Trophoblast cell (in vitro differentiated cells and primary cell): Measurements from ENCODE around the gene CLDND2.

Source experiments
- DNase-seq, 2 donors: peaks; one replicate each; pipeline ENCODE4 v3.0.0-alpha.2; 2016
- H2AFZ ChIP-seq: 2 replicates; pipeline ENCODE4 v1.6.1; 2013; ENCODE audit warnings: low read length, moderate library complexity, mild to moderate bottlenecking; ENCODE audit not compliant: insufficient read depth, poor library complexity
- H2AK5ac ChIP-seq: 2 replicates; pipeline ENCODE4 v1.6.1; 2013; ENCODE audit warnings: mild to moderate bottlenecking, low read length
- H2BK120ac ChIP-seq: 2 replicates; pipeline ENCODE4 v1.6.1; 2013; ENCODE audit warnings: low read length, mild to moderate bottlenecking, moderate library complexity; ENCODE audit not compliant: insufficient read depth, poor library complexity
- H2BK12ac ChIP-seq: 2 replicates; pipeline ENCODE4 v1.6.1; 2013; ENCODE audit warnings: mild to moderate bottlenecking, low read length, moderate library complexity
- H2BK5ac ChIP-seq: 2 replicates; pipeline ENCODE4 v1.6.1; 2013; ENCODE audit warnings: low read length, low read depth, moderate library complexity, mild to moderate bottlenecking; ENCODE audit not compliant: poor library complexity
- H3K14ac ChIP-seq: 2 replicates; pipeline ENCODE4 v1.6.1; 2013; ENCODE audit warnings: mild to moderate bottlenecking, low read length
- H3K18ac ChIP-seq: 2 replicates; pipeline ENCODE4 v1.6.1; 2013; ENCODE audit warnings: mild to moderate bottlenecking, low read length
- H3K23ac ChIP-seq: 2 replicates; pipeline ENCODE4 v1.6.1; 2013; ENCODE audit warnings: low read length
- H3K27ac ChIP-seq: 2 replicates; pipeline ENCODE4 v1.5.1; 2013; ENCODE audit warnings: low read depth, mild to moderate bottlenecking, inconsistent platforms, low read length, moderate library complexity
- H3K27me3 ChIP-seq: 2 replicates; pipeline ENCODE4 v1.6.1; 2013; ENCODE audit warnings: inconsistent platforms, mild to moderate bottlenecking, low read length, moderate library complexity; ENCODE audit not compliant: insufficient read depth
- H3K36me3 ChIP-seq, 2 experiments: 1 replicate in 1 of 2; 2 replicates in 1 of 2; pipeline ENCODE4 v1.6.1; 2013; ENCODE audit warnings: low read length in 2 of 2, mild to moderate bottlenecking in 2 of 2, moderate library complexity in 1 of 2; ENCODE audit not compliant: insufficient read depth in 2 of 2, control insufficient read depth in 1 of 2
- H3K4ac ChIP-seq: 2 replicates; pipeline ENCODE4 v1.6.1; 2013; ENCODE audit warnings: low read depth, mild to moderate bottlenecking, low read length, moderate library complexity
- H3K4me1 ChIP-seq, 2 experiments: 1 replicate in 1 of 2; 2 replicates in 1 of 2; pipeline ENCODE4 v1.6.1; 2013; ENCODE audit warnings: low read length in 2 of 2, mild to moderate bottlenecking in 2 of 2, moderate library complexity in 1 of 2; ENCODE audit not compliant: insufficient read depth in 2 of 2, control insufficient read depth in 1 of 2
- H3K4me2 ChIP-seq: 2 replicates; pipeline ENCODE4 v1.6.1; 2013; ENCODE audit warnings: inconsistent platforms, mild to moderate bottlenecking, low read length, moderate library complexity
- H3K4me3 ChIP-seq: 2 replicates; pipeline ENCODE4 v1.5.1; 2013; ENCODE audit warnings: mild to moderate bottlenecking, low read depth, low read length, inconsistent platforms
- H3K79me1 ChIP-seq: one replicate; pipeline ENCODE4 v1.6.1; 2013; ENCODE audit warnings: low read length
- H3K79me2 ChIP-seq: 2 replicates; pipeline ENCODE4 v1.6.1; 2013; ENCODE audit warnings: low read length, mild to moderate bottlenecking; ENCODE audit not compliant: control insufficient read depth, insufficient read depth, poor library complexity
- H3K9ac ChIP-seq: 2 replicates; pipeline ENCODE4 v1.6.1; 2013; ENCODE audit warnings: mild to moderate bottlenecking, low read length
- H3K9me3 ChIP-seq: 2 replicates; pipeline ENCODE4 v1.6.1; 2013; ENCODE audit warnings: low read depth, mild to moderate bottlenecking, control low read depth, inconsistent platforms, low read length; ENCODE audit not compliant: insufficient read depth
- H4K12ac ChIP-seq: 2 replicates; pipeline ENCODE4 v1.6.1; 2013; ENCODE audit warnings: low read depth, mild to moderate bottlenecking, low read length, moderate library complexity
- H4K8ac ChIP-seq: 2 replicates; pipeline ENCODE4 v1.6.1; 2013; ENCODE audit warnings: low read depth, mild to moderate bottlenecking, low read length, moderate library complexity
- H4K91ac ChIP-seq: one replicate; pipeline ENCODE4 v1.6.1; 2013; ENCODE audit warnings: low read depth, mild to moderate bottlenecking, low read length, moderate library complexity
- WGBS: extraction: QIAGEN DNeasy Blood & Tissue Kit; methylation state at CpG from one replicate; pipeline ENCODE4 v1.1.7; 2013; ENCODE audit warnings: missing lambda C conversion rate; ENCODE audit not compliant: insufficient read length, insufficient coverage; ENCODE audit errors: extremely low coverage; 5-methylcytosine and 5-hydroxymethylcytosine counted together

Gene CLDND2

DNA sequence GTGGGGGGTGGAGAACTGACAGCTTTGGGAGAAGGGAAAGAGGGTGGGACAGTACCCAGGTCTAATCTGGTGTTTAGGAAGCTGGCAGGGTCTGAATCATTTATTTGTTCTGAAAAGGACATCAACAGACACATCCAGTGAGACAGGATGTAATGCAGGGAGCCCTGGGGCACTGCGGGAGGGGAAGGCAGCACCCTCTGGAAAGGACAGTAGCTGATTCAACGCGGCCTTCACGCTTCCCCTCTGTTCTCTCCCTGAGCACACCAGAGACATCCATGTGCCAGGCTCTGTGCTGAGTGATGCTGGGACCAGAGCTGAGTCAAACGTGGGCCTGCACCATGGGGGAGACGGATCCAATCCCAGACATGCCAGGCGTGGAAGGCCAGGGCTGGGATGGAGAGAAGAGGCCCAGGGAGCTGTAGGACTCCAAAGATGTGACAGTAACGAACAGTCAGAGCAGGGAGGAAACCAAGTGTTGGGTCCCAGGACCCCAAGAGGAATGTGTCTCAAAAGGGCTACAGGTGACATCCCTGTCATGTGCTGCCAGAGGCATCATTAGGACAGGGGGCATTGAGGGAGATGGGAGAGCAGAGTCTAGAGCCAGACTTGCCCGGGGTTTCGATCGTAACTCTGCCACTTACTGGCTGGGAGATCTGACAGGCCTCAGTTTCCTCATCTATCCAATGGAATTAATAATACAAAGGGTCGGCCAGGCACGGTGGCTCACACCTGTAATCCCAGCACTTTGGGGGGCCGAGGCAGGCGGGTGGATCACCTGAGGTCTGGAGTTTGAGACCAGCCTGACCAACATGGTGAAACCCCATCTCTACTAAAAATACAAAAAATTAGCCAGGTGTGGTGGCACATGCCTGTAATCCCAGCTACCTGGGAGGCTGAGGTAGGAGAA is 4.3 kb downstream of the CLDND2 start:
- Histone ChIP-seq H2AFZ (no peak overlapping the region), H3K36me3 (no peaks in the 10 kb centered on the region), H3K9me3 (no peaks in the 10 kb centered on the region), H3K79me2 (peaks cover 16% of the 10 kb centered on the region), H4K91ac (no peak overlapping the region), H3K4me3 (no peak overlapping the region), H3K4ac (no peak overlapping the region), H3K27me3 (no peaks in the 10 kb centered on the region), H3K14ac (no peak overlapping the region), H3K27ac (no peak overlapping the region), H3K23ac (no peak overlapping the region), H4K8ac (no peak overlapping the region), H3K79me1 (peaks cover 26% of the 10 kb centered on the region), H3K18ac (no peak overlapping the region), H3K4me2 (no peak overlapping the region), H2AK5ac (no peak overlapping the region), H3K9ac (no peak overlapping the region), H2BK5ac (no peak overlapping the region), H2BK120ac (no peak overlapping the region), H2BK12ac (no peak overlapping the region), H3K4me1 (peaks cover 18 to 22% of the 10 kb centered on the region in 2 experiments), H4K12ac (no peak overlapping the region)
- no CpG with 5 or more reads among the region's 15 CpGs for WGBS
- no peak for DNase-seq

- DNase-seq: no peak
- WGBS: no CpG with 5 or more reads among the region's 13 CpGs
These were observed 7.6 kb downstream of the CLDND2 start for GRCh38 chr19:51361239-51361638.

DNA sequence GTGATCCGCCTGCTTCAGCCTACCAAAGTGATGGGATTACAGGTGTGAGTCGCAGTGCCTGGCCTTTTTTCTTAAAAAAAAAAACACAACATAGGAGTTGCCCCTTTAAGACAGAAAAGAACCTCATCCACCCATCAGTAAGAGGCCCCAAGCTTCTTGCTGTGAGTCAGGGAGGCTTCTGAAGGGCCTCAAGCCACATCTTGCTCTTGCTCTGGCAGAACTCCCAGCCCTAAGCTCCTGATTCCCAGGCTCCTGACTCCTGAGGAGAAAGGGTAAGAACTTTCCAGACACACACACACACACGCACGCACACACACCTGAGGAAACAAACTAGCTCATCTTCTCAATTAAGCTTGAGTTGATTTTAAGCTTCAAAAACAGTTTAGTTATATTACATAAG is 9.5 kb downstream of the CLDND2 start:
- Histone ChIP-seq H3K9me3 (peaks cover 2% of the 10 kb centered on the region), H2BK12ac (no peak overlapping the region), H3K14ac (no peak overlapping the region), H3K36me3 (no peaks in the 10 kb centered on the region), H4K91ac (no peak overlapping the region), H4K8ac (no peak overlapping the region), H3K4me1 (peaks cover 3% of the 10 kb centered on the region in 2 experiments), H3K79me1 (no peaks in the 10 kb centered on the region), H3K9ac (no peak overlapping the region), H4K12ac (no peak overlapping the region), H3K4me3 (no peak overlapping the region), H2BK120ac (no peak overlapping the region), H3K27me3 (no peaks in the 10 kb centered on the region), H3K4ac (no peak overlapping the region), H2BK5ac (no peak overlapping the region), H3K18ac (no peak overlapping the region), H2AK5ac (no peak overlapping the region), H3K27ac (no peak overlapping the region), H3K4me2 (no peak overlapping the region), H3K23ac (no peak overlapping the region), H2AFZ (no peak overlapping the region), H3K79me2 (no peaks in the 10 kb centered on the region)
- no CpG with 5 or more reads among the region's 4 CpGs for WGBS
- no peak for DNase-seq

More at GRCh38 chr19:51361239-51361638, 7.6 kb downstream of the CLDND2 start:
- Histone ChIP-seq H3K9me3 (peaks cover 2% of the 10 kb centered on the region), H3K23ac (no peak overlapping the region), H4K8ac (no peak overlapping the region), H3K4ac (no peak overlapping the region), H3K18ac (no peak overlapping the region), H2BK12ac (no peak overlapping the region), H4K91ac (no peak overlapping the region), H3K4me2 (no peak overlapping the region), H3K79me1 (peaks cover 8% of the 10 kb centered on the region), H3K4me3 (no peak overlapping the region), H4K12ac (no peak overlapping the region), H3K79me2 (peaks cover 4% of the 10 kb centered on the region), H3K9ac (no peak overlapping the region), H3K27me3 (no peaks in the 10 kb centered on the region), H3K27ac (no peak overlapping the region), H2AK5ac (no peak overlapping the region), H3K4me1 (peaks cover 10 to 13% of the 10 kb centered on the region in 2 experiments), H2AFZ (no peak overlapping the region), H3K14ac (no peak overlapping the region), H3K36me3 (no peaks in the 10 kb centered on the region), H2BK5ac (no peak overlapping the region), H2BK120ac (no peak overlapping the region)

DNA sequence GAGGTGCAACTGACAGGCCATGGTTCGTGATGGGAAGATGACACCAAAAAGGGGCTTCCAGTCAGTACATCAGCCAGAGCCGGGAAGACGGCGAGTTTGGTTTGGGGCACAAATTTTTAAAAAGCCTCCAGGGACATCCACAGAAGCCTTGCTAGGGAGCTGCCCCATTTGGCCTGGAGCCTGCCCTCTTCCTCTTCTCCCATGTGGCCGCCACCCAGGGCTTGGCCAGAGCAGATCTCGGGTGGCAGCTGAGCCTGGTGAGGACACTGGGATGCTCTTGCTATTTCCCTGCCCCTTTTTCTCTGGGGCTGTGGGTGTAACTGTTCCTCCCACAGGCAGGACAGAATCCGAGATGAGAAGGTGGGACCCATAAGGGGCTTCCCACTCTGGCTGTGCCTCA is 10.9 kb downstream of the CLDND2 start:
- no peak overlapping the region for H3K27ac ChIP-seq
- H3K4me1 ChIP-seq: peaks cover 5% of the 10 kb centered on the region in 2 experiments
- no peak overlapping the region for H4K8ac ChIP-seq
- no peaks in the 10 kb centered on the region for H3K27me3 ChIP-seq
- peaks cover 3% of the 10 kb centered on the region for H3K9me3 ChIP-seq
- H3K9ac ChIP-seq: no peak overlapping the region
- H4K91ac ChIP-seq: no peak overlapping the region
- H2AFZ ChIP-seq: no peak overlapping the region
- no peak overlapping the region for H3K18ac ChIP-seq
- H3K4me2 ChIP-seq: no peak overlapping the region
- H3K79me1 ChIP-seq: peaks cover 2% of the 10 kb centered on the region
- no peak overlapping the region for H2BK12ac ChIP-seq
- no peak overlapping the region for H3K4ac ChIP-seq
- DNase-seq: no peak
- peaks cover 0 to under 1% of the 10 kb centered on the region in 2 experiments for H3K36me3 ChIP-seq
- H3K4me3 ChIP-seq: no peak overlapping the region
- WGBS: no CpG with 5 or more reads among the region's 7 CpGs
- H3K23ac ChIP-seq: no peak overlapping the region
- no peak overlapping the region for H3K14ac ChIP-seq
- H2AK5ac ChIP-seq: no peak overlapping the region
- H2BK5ac ChIP-seq: no peak overlapping the region
- H4K12ac ChIP-seq: no peak overlapping the region
- H2BK120ac ChIP-seq: no peak overlapping the region
- H3K79me2 ChIP-seq: no peaks in the 10 kb centered on the region
